ENCODE data around the gene CPNE2. TPM values are rescaled to one million over a fixed set of nuclear protein-coding genes. Genes with fewer than 3 reads are reported as not detected.
"Not testable (repeated sequence)": the region's sequence is repeated elsewhere in the genome, so short reads cannot be mapped to it uniquely, and the experiment has no call there.

Gene CPNE2
- polyA plus RNA-seq, 4 donors, result 34.7 to 40.8 (median 39.3) TPM

DNA sequence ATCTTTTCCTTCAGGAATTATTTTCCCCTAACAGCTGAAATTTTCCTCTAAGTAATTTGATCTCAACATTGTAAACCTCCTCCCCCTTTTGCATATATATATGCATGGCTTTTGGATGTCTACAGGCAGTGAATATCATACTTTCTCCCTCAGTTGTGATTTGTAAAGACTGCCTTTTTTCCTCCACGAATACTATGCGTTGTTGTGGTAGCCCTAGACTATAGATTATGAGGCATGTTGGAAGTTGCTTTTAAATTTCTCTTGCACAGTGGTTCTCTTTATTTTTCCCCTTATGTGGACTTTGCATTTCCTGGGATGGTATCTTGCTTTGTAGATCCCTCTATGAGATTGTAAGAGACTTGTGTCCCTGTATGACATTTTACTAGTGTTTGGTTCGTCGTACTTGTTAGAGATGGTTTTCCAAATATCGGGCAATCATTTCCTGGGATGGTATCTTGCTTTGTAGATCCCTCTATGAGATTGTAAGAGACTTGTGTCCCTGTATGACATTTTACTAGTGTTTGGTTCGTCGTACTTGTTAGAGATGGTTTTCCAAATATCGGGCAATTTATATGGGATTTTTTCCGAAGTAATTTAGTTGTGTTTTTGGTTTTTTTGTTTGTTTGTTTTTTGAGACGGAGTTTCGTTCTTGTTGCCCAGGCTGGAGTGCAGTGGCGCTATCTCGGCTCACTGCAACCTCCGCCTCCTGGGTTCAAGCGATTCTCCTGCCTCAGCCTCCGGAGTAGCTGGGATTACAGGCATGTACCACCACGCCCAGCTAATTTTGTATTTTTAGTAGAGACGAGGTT is 95.7 kb downstream of the CPNE2 start:
- DNase-seq (ENCODE audit: low read depth in 4 of 4, low spot score in 3 of 4), result not testable (repeated sequence)

DNA sequence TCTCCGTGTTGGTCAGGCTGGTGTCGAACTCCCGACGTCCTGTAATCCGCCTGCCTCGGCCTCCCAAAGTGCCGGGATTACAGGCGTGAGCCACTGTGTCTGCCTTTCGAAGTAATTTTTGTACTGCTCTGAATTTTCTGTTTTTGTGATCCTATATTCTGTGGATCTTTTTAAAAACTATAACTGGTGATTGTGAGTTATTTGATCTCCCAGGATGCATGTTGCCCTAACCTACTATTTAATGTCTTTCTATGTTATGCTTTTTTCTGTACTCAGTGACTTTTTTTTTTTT is 96.3 kb downstream of the CPNE2 start:
- DNase-seq (ENCODE audit: low read depth in 4 of 4, low spot score in 3 of 4), result no peak

DNA sequence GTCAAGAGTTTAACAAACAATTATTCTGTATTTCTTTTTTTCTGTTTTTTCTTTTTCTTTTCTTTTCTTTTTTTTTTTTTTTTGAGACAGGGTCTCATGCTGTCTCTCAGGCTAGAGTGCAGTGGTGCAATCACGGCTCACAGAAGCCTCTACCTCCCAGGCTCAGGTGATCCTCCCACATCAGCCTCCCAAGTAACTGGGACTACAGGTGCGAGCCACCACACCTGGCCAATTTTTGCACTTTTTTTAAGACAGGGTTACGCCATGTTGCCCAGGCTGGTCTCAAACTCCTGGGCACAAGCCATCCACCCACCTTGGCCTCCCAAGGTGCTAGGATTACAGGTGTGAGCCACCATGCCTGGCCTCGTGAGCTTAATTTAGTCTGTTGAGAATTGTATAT is 97.1 kb downstream of the CPNE2 start:
- DNase-seq (ENCODE audit: low read depth in 4 of 4, low spot score in 3 of 4), result not testable (repeated sequence)

DNA sequence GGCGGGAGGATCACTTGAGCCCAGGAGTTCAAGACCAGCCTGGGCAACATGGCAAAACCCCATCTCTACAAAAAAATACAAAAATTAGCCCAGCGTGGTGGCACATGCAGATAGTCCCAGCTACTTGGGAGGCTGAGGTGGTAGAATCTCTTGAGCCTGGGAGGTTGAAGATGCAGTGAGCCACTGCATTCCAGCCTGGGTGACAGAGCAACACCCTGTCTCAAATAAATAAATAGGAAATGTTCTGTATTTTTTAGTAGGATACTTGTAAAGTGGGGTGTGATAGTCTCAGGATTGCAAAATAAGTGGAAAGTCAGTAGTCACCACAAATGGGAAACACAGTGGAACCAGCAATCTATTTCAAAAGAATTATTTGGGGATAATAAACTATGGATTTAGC is 97.8 kb downstream of the CPNE2 start:
- DNase-seq (ENCODE audit: low read depth in 4 of 4, low spot score in 3 of 4), result no peak

DNA sequence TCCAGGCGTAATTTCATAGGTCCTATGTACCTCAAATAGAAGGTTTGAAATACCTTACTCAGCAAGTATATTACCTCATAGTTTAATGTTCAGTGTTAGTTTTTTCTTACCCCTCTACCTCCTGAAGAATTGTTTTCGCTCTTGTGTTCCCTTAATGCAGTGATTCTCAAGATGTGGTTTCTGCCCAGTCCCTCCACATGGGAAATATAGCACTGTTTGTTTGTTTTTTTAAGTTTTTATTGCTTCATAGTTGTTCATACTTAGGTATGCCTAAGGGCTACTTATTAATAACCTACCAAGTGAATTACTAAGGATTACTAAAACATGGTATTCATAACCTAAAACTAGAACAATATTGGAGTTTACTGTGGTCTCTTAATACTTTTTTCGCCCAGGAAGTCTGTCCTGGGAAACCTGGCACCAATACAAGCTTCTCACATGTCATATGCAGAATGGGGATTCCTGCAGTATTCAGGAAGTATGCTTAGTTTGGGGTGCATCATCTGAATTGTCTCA is 98.7 kb downstream of the CPNE2 start:
- no peak for DNase-seq (ENCODE audit: low read depth in 4 of 4, low spot score in 3 of 4)

DNA sequence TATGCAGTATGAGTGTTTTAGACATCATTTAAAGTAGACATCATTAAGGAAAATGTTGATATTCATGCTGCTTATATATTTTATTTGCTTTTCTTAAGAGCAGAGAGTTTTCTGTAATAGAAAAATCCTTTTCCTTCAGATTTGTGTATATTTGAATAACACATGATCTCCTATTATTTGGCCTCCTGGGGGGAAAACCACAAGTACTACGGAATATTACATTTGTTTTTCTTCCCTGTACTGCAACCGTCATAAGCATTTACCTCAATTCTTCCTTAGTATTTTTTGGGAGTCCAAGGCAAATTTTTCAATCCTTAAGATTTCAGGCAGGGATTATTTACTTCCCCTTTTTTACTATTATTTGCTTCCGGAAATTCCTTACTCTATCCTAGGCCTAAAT is 99.8 kb downstream of the CPNE2 start:
- DNase-seq (ENCODE audit: low read depth in 4 of 4, low spot score in 3 of 4), result no peak

DNA sequence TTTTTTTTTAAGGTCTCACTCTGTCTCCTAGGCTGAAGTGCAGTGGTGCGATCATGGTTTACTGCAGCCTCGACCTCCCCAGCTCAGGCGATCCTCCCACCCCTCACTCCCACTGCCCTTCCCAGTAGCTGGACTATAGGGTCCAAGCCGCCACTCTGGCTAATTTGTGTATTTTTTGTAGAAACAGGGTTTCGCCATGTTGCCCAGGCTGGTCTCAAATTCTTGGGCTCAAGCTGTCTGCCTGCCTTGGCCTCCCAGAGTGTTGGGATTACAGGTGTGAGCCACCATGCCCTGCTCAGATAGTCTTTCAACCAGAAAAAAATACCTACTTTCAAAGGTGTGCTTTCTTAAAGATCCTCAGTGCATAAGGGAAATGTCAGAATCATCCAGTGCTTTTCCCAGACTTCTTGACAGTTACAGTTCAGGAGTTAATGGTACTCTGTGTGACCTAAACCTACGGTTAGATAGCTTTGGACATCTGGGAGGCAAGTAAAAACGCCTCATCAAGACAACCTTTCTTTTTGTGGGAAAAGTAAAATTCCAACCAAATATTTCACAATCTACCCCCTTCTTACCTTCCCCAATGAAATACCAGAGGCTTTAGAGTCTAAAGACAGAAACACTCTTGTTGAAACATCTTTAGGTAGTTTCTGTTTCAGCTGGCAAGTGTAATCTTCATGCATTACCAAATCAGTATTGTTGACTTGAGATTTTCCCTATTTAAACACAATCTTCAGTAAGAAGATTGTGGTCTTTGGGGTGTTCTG is 100.5 kb downstream of the CPNE2 start:
- DNase-seq (ENCODE audit: low read depth in 4 of 4, low spot score in 3 of 4), result no peak

DNA sequence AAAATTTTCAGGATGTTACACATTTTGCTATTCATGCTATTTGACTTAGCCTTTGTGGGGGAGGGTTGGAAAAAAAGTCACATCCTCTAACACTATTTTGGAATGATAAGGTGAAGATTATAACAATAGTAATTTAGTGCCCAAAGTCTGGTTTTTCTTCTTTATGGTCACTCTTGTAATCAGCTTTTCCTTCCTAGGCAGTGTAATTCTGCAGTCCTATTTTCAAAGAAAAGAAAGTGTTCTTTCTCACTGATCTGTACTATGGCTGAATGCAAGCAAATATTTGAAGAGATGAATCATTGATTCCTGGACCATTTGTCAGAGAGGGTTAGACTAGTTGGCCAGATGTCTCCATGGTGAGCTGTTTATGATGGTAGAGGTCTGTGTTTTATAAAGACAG is 102.1 kb downstream of the CPNE2 start:
- no peak for DNase-seq (ENCODE audit: low read depth in 4 of 4, low spot score in 3 of 4)

DNA sequence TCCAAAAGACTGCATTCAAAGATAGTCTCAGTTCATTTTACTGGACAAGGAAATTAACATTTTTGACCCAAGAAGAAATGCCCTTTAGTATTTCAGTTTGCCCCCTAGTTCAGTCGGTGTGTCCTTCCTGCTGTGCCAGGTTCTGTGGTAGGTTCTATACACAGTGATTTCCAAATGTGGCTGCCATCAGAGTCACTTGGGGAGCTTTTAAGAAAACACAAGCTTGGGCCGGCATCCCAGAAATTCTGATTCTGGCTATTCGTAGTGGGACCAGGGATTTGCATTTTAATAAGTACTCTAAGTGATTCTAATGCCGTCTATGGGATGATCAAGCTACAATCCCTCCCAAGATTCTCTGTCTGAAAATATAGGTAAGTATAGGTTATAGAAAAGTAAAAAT is 103.9 kb downstream of the CPNE2 start:
- DNase-seq (ENCODE audit: low read depth in 4 of 4, low spot score in 3 of 4), result no peak

DNA sequence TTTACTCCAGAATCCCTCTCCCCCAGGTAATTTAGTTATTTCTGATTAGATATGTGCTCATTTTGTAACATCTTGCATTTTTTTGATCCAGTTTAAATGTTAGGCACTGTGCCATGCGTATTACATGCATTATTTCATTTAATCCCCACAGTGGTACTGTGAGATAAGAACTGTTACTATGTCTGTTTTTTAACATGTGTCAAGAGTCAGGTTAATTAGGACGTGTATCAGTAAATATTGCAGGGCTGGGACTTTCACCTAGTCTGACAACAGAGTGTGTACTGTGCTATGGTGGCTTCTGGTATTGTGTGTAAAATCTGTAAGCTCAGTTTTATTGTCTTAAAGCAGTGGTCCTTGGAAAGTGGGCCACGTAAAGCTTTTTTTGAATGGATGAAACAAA is 104.4 kb downstream of the CPNE2 start:
- no peak for DNase-seq (ENCODE audit: low read depth in 4 of 4, low spot score in 3 of 4)

Other genes with a start within 250 kb of the CPNE2 start
- gene SLC12A3, start 227.4 kb upstream of the CPNE2 start, polyA plus RNA-seq (ENCODE audit: insufficient read length in 4 of 4), result 10 to 100 TPM; 36.4 to 58.0 (median 44.9) TPM
- 100 to 1,000 TPM; 116 to 134 (median 122) TPM for gene HERPUD1, start 160.4 kb upstream of the CPNE2 start, polyA plus RNA-seq (ENCODE audit: insufficient read length in 4 of 4)
- gene CETP, start 130.6 kb upstream of the CPNE2 start, polyA plus RNA-seq (ENCODE audit: insufficient read length in 4 of 4), result 10 to 100 TPM; 11.6 to 16.4 (median 12.9) TPM
- 1 to 10 TPM; 2.1 to 3.3 (median 2.3) TPM for gene NLRC5, start 103.0 kb upstream of the CPNE2 start, polyA plus RNA-seq (ENCODE audit: insufficient read length in 4 of 4)
- gene PSME3IP1, start 93.5 kb downstream of the CPNE2 start, polyA plus RNA-seq (ENCODE audit: insufficient read length in 4 of 4), result 100 to 1,000 TPM in 3 of 4 donors, 10 to 100 TPM in 1; 90.5 to 123 (median 115) TPM
- gene RSPRY1, start 93.7 kb downstream of the CPNE2 start, polyA plus RNA-seq (ENCODE audit: insufficient read length in 4 of 4), result 10 to 100 TPM; 39.7 to 54.0 (median 48.6) TPM
- 10 to 100 TPM; 75.5 to 95.4 (median 90.0) TPM for gene ARL2BP, start 152.7 kb downstream of the CPNE2 start, polyA plus RNA-seq (ENCODE audit: insufficient read length in 4 of 4)
- gene PLLP, start 192.1 kb downstream of the CPNE2 start, polyA plus RNA-seq (ENCODE audit: insufficient read length in 4 of 4), result 10 to 100 TPM; 19.4 to 24.4 (median 21.1) TPM